Stimulated activated CD8-positive, alpha-beta memory T cell treated with anti-CD3 and anti-CD28 coated beads, Interleukin-15, amount 100 ng/mL, for 1 hour (primary cell): ENCODE results near the gene LHFPL3.

Experiments
- DNase-seq: peaks from one replicate; pipeline ENCODE4 v3.0.0-alpha.2; 2020; ENCODE audit warnings: low read depth

Gene LHFPL3

GRCh38 chr7:104371216-104371979, 43.0 kb downstream of the LHFPL3 start:
- no peak for DNase-seq

- no peak for DNase-seq
Measured at GRCh38 chr7:104371980-104372357, 43.6 kb downstream of the LHFPL3 start.

DNA sequence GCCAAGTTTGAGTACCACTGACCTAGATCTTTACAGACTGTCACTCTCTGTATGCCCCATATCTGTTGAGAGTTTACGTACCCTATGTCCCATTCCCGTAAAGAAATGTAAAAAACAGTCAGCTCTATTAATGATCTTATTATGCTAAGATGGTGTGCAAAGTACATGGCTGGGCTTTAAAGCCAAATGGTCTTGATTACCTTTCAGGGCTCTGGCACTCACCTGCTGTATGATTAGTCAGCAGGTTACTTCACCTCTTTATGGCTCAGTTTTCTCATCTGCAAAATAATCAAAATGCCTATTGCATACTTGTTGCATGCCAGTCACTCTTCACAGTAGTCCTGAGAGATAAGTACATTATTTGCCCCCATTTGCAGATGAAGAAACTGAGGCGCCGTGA, 54.2 kb downstream of the LHFPL3 start:
- DNase-seq = no peak

DNA sequence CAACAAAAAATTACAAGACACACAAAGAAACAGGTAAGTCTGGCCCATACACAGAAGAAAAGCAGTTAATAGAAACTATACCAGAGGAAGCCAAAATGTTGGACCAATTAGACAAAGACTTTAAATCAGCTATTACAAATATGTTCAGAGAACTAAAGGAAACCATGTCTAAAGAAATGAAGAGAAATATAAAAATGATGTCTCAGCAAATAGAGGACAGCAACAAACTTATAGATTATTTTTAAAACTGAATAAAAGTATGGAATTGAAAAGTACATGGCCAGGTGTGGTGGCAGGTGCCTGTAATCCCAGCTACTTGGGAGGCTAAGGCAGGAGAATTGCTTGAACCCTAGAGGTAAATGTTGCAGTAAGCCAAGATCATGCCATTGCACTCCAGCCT, 58.5 kb downstream of the LHFPL3 start:
- DNase-seq = no peak

DNA sequence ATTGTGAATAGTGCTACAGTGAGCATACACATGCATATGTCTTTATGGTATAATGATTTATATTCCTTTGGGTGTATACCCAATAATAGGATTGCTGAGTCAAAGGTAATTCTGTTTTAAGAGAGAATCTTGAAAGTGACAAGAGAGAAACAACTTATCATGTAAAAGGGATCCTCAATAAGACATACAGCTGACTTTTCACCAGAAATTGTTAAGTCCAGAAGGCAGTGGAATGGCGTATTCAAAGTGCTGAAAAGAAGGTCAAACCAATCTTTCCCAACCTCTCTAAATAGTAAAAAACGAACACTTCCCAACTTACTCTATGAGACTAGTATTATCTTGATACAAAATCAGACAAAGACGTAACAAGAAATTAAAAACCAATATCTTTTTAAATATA, 59.8 kb downstream of the LHFPL3 start:
- DNase-seq = no peak

- DNase-seq = no peak
Measured at GRCh38 chr7:104395162-104395561, 66.8 kb downstream of the LHFPL3 start.

- DNase-seq = no peak
Measured at GRCh38 chr7:104397442-104397841, 69.0 kb downstream of the LHFPL3 start.

DNA sequence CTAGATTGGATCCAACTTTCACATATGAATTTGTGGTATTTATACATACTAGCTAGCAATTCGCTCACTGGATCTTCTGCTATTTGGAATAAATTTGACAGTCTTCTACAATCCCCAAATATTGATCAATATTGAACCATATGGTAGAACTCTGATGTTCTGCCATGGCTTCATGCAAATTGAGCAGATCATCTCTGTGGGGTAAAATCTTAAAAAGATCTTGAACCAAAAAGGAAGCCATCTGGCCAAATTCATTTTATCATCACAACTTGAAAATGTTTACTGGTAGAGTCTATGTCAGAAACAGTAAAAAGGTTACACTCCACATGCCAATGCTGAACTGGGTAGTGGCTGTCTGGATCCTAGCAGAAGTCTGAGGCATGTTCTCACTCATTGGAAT, 80.0 kb downstream of the LHFPL3 start:
- no peak for DNase-seq

GRCh38 chr7:104410742-104411141, 82.3 kb downstream of the LHFPL3 start:
- no peak for DNase-seq

GRCh38 chr7:104412911-104413310, 84.5 kb downstream of the LHFPL3 start:
- DNase-seq = no peak

DNA sequence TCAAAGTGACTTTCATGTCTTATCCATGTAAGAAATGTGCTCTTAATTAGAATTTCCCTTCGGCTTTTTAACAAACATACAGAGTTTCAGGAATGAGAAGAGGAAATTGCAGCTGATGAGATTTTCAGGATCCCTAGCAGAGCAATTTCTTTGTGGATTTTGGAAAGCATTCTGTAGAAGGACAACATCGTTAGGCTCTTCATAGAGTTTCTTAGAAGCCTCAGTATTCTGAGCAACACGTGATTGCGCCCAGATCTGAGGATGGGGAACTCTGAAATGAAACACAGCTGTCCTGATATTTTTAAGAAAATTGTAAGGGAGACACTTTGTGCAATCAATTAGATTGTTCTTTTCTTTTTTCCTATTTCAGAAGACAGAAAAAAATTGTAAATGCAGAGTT, 85.8 kb downstream of the LHFPL3 start:
- no peak for DNase-seq

DNA sequence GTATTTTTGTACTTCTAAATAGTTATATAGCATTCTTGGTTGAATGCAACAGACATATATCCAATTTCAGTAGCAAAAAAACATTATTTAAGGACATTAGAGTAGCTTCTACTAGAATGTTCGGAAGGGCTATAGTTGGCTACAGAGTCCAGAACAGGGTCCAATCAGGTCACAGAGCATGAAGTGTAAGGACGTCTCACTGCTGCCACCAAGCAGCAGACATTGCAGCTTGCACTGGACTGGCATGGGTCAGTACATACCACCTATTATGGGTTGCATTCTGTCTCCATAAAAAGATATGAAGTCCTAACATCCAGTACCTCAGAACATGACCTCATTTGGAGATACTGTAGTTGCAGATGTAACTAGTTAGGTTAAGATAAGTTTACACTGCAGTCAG, 87.3 kb downstream of the LHFPL3 start:
- no peak for DNase-seq

GRCh38 chr7:104416866-104417393, 88.5 kb downstream of the LHFPL3 start:
- DNase-seq = no peak

DNA sequence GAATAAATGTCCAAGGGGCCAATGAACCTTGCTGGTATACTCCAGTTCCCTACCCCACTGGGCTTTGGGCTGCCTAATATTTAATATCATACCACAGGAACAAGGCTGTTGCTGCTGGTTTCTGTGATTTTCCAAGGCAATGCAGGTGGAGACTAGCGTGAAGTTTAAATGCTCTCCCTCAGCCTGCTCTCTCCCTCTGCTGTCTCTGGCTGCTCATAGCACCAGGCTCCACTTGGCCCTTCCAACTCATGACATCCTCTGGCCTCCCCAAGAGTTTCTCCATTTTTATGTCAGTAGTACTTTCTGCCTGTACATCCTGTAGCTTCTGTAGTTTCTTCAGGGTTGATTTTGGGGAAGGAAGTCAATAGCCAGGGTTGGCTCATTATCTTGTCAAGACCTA, 103.5 kb downstream of the LHFPL3 start:
- no peak for DNase-seq

- DNase-seq = no peak
Measured at GRCh38 chr7:104434129-104434528, 105.7 kb downstream of the LHFPL3 start.

DNA sequence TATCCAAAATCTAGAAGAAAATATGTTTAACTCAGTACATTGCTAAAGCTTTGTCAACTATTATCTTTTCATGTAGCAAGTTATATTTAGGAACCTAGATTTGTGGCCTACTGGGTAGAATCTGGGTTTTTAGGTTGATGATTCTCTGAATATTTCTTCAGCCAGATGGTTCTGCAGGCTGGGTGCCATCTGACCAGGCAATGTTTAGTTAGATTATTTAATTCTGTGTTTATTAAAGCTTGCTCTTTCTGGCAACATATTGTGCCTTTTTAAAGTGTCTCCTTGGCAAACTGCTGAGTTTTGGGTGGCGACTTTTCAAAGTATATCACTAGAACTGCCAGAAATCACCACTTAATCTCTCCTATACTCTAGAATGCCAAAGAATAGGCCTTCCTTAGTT, 114.1 kb downstream of the LHFPL3 start:
- DNase-seq = no peak

DNA sequence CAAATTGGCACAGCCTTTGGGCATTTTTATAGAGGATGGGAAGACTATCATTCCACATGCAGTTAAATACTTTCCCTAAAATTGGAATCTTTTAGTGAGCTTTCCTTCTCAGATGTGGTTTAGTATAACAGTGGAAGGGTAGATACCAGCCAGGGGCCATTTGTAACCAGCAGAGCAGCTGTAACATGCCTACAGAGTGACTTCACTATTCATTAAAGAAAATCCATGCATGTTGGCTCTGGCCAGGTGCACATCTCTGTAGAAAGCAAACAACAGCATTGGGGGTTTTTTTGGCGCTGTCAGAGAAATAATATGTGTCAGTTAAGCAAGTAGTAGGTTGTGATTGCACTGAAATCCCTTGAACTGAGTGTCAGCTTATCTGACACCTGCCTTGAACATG, 115.6 kb downstream of the LHFPL3 start:
- DNase-seq = no peak

DNA sequence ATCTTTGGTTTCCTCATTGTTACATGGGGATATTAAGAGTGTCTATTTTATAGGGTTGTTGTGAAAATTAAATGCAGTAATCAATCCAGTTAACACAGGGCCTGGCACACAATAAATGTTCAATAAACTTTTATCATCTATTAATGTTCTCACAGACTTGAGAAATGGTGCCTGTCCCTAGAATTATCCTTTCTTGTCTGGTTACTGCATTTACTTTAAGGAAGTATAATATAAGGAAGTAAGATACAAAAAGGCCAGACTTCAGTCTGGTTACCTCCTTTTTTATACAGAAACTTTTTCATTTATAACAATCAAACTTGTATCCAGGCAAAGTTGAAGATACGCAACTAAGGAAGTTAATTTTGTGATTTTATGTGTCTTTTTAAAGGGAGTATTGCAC, 117.0 kb downstream of the LHFPL3 start:
- no peak for DNase-seq

- DNase-seq = no peak
Measured at GRCh38 chr7:104450861-104451260, 122.5 kb downstream of the LHFPL3 start.

- DNase-seq = no peak
Measured at GRCh38 chr7:104453190-104453589, 124.8 kb downstream of the LHFPL3 start.

DNA sequence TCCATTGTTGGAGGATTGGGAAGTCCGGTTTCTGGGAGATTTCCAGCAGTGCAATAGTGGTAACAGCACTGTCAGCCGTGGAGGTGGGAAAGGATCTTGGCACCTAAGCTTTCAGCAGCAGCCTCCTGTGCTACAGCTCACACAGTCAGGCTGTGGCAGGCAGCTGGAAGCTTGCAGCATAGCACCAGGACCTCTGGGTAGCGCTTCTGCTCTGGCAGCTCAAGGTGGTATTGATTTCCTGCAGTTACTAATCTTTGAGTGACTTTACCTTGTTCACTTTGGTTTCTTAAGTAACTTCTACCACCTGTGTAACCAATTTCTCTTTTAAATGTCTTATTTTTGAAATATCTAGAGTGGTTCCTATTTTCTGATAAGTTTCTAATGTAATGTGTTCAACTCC, 130.5 kb downstream of the LHFPL3 start:
- no peak for DNase-seq

- DNase-seq = no peak
Measured at GRCh38 chr7:104469166-104469820, 140.9 kb downstream of the LHFPL3 start.

GRCh38 chr7:104480529-104480928, 152.1 kb downstream of the LHFPL3 start:
- DNase-seq = no peak
